ENCODE measurements around the gene SLC44A5. TPM values are rescaled to one million over a fixed set of nuclear protein-coding genes. Genes with fewer than 3 reads are reported as not detected.

SLC44A5 gene
- total and polyA plus RNA-seq, 2 donors from 2014 or later: 0.66 to 5.0 TPM

- H3K27ac ChIP-seq (ENCODE audit: low read depth in 2 of 2, low read length in 2 of 2): no peak overlapping the region
- FAIRE-seq (no peak), DNase-seq (no peak)
- TF ChIP-seq, protein P1, sequence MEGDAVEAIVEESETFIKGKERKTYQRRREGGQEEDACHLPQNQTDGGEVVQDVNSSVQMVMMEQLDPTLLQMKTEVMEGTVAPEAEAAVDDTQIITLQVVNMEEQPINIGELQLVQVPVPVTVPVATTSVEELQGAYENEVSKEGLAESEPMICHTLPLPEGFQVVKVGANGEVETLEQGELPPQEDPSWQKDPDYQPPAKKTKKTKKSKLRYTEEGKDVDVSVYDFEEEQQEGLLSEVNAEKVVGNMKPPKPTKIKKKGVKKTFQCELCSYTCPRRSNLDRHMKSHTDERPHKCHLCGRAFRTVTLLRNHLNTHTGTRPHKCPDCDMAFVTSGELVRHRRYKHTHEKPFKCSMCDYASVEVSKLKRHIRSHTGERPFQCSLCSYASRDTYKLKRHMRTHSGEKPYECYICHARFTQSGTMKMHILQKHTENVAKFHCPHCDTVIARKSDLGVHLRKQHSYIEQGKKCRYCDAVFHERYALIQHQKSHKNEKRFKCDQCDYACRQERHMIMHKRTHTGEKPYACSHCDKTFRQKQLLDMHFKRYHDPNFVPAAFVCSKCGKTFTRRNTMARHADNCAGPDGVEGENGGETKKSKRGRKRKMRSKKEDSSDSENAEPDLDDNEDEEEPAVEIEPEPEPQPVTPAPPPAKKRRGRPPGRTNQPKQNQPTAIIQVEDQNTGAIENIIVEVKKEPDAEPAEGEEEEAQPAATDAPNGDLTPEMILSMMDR (IDR thresholded peaks at IDR 0.05; ENCODE audit: borderline replicate concordance, extremely low read depth, insufficient read depth): no peak
- no peaks in the 10 kb centered on the region for H3K27me3 ChIP-seq (ENCODE audit: control insufficient read depth, insufficient read depth, low read length)
- H3K4me3 ChIP-seq (ENCODE audit: low read length in 3 of 3): no peak overlapping the region
- H3K9ac ChIP-seq (ENCODE audit: low read length in 3 of 3): no peak overlapping the region
- no peaks in the 10 kb centered on the region for H3K4me1 ChIP-seq (ENCODE audit: control insufficient read depth in 2 of 3, insufficient read depth in 2 of 3, low read depth in 1 of 3, low read length in 3 of 3)
- H3K9me3 ChIP-seq (ENCODE audit: control insufficient read depth in 2 of 3, insufficient read depth in 1 of 3, low read length in 3 of 3): no peaks in the 10 kb centered on the region
- no peaks in the 10 kb centered on the region for H3K36me3 ChIP-seq (ENCODE audit: control insufficient read depth in 2 of 3, insufficient read depth in 3 of 3, low read length in 3 of 3)
- intact Hi-C loops (cut with DNase I): no loop called here
Measured at GRCh38 chr1:75170011-75170410, 440.9 kb downstream of the SLC44A5 start.

DNA sequence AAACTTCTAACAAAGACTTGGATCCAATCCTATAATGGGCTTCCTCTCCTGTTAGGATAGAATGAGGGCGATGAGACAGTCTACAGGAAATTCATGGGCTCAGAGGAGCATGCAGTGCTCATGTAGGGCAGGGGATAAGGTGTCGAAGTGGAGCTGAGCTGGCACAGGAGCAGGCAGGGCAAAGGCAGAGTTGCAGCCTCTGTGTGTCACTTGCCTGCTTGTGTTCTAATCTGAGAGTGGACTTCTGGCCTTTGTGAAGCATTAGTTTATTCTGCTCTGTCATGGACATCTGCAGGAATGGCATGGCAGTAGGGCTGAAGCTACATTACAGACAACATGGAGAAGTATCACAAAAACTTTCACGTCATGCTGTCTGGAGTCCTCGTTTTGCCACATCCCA, 444.1 kb downstream of the SLC44A5 start:
- Histone ChIP-seq H3K27ac (ENCODE audit: low read depth in 2 of 2, low read length in 2 of 2) (no peak overlapping the region), H3K27me3 (ENCODE audit: control insufficient read depth, insufficient read depth, low read length) (no peaks in the 10 kb centered on the region), H3K4me1 (ENCODE audit: control insufficient read depth in 2 of 3, insufficient read depth in 2 of 3, low read depth in 1 of 3, low read length in 3 of 3) (no peaks in the 10 kb centered on the region), H3K9me3 (ENCODE audit: control insufficient read depth in 2 of 3, insufficient read depth in 1 of 3, low read length in 3 of 3) (no peaks in the 10 kb centered on the region), H3K4me3 (ENCODE audit: low read length in 3 of 3) (no peak overlapping the region), H3K9ac (ENCODE audit: low read length in 3 of 3) (no peak overlapping the region), H3K36me3 (ENCODE audit: control insufficient read depth in 2 of 3, insufficient read depth in 3 of 3, low read length in 3 of 3) (no peaks in the 10 kb centered on the region)
- no peak for DNase-seq
- FAIRE-seq: no peak
- intact Hi-C loops (cut with DNase I): no loop called here
- TF ChIP-seq, protein P1 (IDR thresholded peaks at IDR 0.05; ENCODE audit: borderline replicate concordance, extremely low read depth, insufficient read depth): no peak

DNA sequence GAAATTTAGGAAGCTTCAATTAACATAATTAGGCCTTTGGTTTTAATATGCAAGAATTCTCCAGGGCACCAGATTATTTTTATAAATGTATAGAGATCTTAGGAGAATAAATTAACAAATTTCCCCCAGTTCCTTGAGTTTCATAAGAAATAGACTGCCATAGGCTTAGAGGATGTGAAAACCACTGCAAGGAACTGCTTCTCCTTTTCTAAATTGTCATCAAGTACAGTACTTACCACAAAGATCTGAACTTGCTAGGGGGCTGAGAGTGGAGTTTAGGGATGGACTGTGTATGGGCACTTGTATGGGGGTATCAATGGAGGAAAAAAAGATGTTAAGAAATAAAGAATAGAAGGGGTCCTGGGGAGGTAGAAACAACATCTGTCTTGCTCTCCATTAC, 445.6 kb downstream of the SLC44A5 start:
- no peak overlapping the region for H3K9ac ChIP-seq (ENCODE audit: low read length in 3 of 3)
- no peaks in the 10 kb centered on the region for H3K9me3 ChIP-seq (ENCODE audit: control insufficient read depth in 2 of 3, insufficient read depth in 1 of 3, low read length in 3 of 3)
- no peak for FAIRE-seq
- TF ChIP-seq, protein P1 (IDR thresholded peaks at IDR 0.05; ENCODE audit: borderline replicate concordance, extremely low read depth, insufficient read depth): no peak
- H3K27me3 ChIP-seq (ENCODE audit: control insufficient read depth, insufficient read depth, low read length): no peaks in the 10 kb centered on the region
- intact Hi-C loops (cut with DNase I): no loop called here
- no peaks in the 10 kb centered on the region for H3K4me1 ChIP-seq (ENCODE audit: control insufficient read depth in 2 of 3, insufficient read depth in 2 of 3, low read depth in 1 of 3, low read length in 3 of 3)
- DNase-seq: no peak
- H3K27ac ChIP-seq (ENCODE audit: low read depth in 2 of 2, low read length in 2 of 2): no peak overlapping the region
- H3K36me3 ChIP-seq (ENCODE audit: control insufficient read depth in 2 of 3, insufficient read depth in 3 of 3, low read length in 3 of 3): no peaks in the 10 kb centered on the region
- H3K4me3 ChIP-seq (ENCODE audit: low read length in 3 of 3): no peak overlapping the region

DNA sequence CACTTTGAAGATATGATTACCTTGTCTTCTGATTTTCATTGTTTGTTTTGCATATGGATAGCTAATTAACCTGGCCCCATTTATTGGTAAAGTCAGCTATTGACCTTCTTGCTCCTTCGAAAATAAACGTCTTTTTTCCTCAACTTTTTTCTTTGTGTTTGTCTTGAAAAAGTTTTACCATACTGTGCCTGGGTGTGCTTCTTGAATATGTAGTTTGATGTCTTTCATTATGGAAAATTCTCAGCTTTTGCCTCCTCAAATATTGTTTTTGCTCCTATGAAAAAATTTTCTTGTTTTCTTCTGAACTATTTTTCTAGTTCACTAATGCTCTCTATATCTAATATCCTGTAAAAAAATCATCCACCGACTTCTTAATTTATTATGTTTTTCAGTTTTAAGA, 451.8 kb downstream of the SLC44A5 start:
- intact Hi-C loops (cut with DNase I): no loop called here
- DNase-seq (no peak), FAIRE-seq (no peak)
- H3K4me1 ChIP-seq (ENCODE audit: control insufficient read depth in 2 of 3, insufficient read depth in 2 of 3, low read depth in 1 of 3, low read length in 3 of 3): no peaks in the 10 kb centered on the region
- no peak overlapping the region for H3K9ac ChIP-seq (ENCODE audit: low read length in 3 of 3)
- H3K9me3 ChIP-seq (ENCODE audit: control insufficient read depth in 2 of 3, insufficient read depth in 1 of 3, low read length in 3 of 3): no peaks in the 10 kb centered on the region
- TF ChIP-seq, protein P1 (IDR thresholded peaks at IDR 0.05; ENCODE audit: borderline replicate concordance, extremely low read depth, insufficient read depth): no peak
- H3K4me3 ChIP-seq (ENCODE audit: low read length in 3 of 3): no peak overlapping the region
- H3K27ac ChIP-seq (ENCODE audit: low read depth in 2 of 2, low read length in 2 of 2): no peak overlapping the region
- no peaks in the 10 kb centered on the region for H3K27me3 ChIP-seq (ENCODE audit: control insufficient read depth, insufficient read depth, low read length)
- H3K36me3 ChIP-seq (ENCODE audit: control insufficient read depth in 2 of 3, insufficient read depth in 3 of 3, low read length in 3 of 3): no peaks in the 10 kb centered on the region

Data from kidney (tissue), 14 donors.